NCI-H510A treated with DMSO at 0.1 percent for 48 hours (cell line): ENCODE measurements around the gene PDPR.
"Not testable (repeated sequence)": the region's sequence is repeated elsewhere in the genome, so short reads cannot be mapped to it uniquely, and the experiment has no call there.

Source experiments
- DNase-seq: peaks from one replicate; lab custom pipeline; 2025; lab: John Stamatoyannopoulos, UW

PDPR gene

DNA sequence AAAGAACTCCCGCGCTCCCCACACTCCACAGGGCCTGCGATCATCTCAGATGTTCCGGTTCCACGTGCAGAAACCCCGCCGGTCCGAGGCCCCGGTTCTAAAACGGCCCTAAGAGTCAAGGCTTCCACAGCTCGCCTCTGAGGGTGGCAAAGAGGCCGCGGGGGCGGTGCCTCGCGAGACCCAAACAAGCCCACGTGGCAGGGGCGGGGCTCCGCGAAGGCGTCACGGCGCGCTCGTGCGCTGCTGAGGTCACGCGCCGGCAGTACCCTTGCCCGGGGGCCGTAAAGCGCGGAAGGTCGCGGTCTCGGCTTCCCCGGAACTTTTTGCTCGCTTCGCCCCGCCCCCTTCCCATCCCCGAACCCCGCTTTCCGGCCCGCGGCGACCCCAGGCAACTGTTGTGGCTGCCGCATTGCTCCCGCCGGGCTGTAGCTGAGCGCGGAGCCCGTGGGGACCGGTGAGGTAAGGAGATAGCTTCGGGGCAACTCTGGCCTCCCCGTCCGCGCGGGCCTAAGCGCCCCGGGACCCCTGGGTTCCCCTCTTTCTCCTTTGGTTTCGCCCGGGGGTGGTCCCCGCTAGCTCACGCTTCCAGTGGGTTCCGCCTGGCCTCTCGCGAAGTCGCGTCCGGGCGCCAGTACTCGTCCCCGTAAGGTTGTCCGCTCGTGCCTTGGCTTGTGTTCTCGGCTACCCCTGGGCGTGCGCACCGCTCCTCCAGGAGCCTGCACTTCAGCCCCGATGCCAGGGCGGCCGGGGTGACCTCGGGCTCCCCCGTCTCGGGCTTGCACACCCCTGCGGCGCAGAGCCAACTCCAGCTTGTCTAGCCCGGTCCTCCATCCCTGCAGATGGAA, at the start of gene PDPR:
TSS of gene PDPR (plus strand) at position 351 of the 845 bp plus-strand sequence. CDS start 6,161 bp downstream, outside the sequence.
- DNase-seq, result peak; percentile 72

- DNase-seq, result not testable (repeated sequence)
Measured at GRCh38 chr16:70064841-70065370, 49.2 kb upstream of the PDPR start.

DNA sequence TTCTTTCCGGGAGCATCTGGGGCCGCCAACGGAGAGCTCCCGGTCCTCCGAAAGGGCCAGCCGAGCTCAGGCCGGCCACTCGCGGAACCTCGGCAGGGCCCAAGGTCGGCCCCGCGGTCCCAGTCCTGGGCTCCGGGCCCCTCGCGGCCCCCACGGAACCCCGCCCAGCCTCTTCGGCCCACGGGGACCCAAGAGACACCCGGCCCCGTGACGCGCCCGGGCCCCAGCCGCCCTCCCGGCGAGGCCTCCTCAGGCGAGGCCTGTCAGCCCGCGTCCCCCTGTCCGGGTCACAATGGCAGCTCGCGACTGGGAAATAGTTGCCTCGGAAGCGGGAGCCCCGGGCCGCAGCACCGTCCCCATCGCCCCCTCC, 48.8 kb upstream of the PDPR start:
- DNase-seq, result not testable (repeated sequence)

DNA sequence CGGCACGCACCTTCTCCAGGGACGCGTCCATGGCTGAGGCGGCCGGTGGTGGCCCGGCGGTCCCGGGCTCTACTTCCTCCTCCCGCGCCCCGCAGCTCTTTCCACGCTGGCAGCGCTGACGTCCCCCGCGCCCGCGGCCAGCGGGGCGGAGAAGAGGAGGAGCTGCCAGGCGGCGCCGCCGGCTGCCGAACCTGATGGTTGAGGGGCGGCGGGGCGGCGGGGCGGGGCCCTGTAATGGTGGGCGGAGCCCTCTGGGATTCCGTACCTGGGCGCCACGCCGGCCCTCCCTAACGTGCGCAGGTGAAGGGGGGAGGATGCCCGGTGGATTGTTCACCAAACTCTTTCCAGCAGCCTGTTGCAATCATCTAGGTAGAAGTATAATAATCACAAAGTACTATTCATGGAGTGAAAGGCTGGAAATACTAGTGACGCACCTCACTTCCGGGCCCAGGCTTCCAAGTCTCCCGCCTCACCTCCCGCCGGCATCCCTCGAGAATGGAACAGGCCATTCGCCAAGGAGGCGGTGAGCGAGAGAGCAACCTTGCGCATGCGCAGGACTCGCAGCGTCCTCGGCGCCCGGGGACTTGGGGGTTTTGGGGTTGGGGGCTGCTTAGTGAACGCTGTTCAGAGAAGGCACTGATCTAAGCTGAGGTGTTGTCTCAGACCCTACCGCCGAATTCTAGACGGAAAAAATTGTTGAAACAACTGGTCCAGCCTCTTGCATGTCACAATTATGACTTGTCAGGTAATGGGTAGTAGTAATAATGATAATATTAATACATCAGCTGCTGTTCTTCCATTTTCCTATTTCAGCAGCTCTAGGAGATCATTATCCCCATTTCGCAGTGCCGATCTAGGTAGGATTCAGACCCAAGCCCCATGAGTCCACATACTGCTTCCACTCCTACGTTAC, 48.1 kb upstream of the PDPR start:
- peak; percentile 87 for DNase-seq

DNA sequence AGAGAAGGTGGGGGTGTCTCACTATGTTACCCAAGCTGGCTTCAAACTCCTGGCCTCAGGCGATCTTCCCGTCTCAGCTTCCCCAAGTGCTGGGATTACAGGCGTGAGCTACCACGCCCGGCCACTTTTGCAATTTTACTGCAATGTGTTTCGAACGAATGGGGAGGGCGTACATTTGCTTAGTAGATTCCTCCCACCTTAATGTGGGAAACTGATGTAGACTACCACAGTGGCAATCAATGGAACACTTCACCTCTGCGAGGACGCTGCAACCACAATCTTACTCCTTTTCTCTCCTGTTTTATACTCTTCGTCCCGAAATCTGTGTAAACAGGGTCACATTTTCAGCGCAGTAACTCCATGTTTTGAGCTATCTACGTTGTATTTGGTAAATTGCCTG, 47.4 kb upstream of the PDPR start:
- DNase-seq, result not testable (repeated sequence)

DNA sequence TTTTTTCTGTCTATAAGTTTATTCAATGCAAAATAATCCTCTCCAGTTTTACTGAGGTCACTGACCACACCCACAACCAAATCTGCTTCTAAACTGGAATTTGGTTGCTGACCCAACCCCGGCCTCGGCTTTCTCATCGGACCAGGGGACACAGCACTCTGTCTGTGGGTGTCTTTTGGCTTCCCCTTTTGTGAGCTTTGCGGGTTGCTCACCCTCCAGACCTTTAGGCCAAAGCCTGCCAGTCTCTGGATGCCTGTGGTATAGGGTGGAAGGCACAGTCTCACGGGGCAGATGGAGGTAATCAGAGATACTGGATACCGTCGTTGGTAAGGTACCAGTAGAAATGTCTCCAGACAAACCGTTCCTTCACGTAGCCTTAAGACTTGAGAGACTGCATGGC, 35.1 kb upstream of the PDPR start:
- not testable (repeated sequence) for DNase-seq

GRCh38 chr16:70081219-70081618, 32.9 kb upstream of the PDPR start:
- not testable (repeated sequence) for DNase-seq

GRCh38 chr16:70083931-70084330, 30.2 kb upstream of the PDPR start:
- not testable (repeated sequence) for DNase-seq

GRCh38 chr16:70088160-70088559, 26.0 kb upstream of the PDPR start:
- not testable (repeated sequence) for DNase-seq

- not testable (repeated sequence) for DNase-seq
Measured at GRCh38 chr16:70088877-70089276, 25.3 kb upstream of the PDPR start.

DNA sequence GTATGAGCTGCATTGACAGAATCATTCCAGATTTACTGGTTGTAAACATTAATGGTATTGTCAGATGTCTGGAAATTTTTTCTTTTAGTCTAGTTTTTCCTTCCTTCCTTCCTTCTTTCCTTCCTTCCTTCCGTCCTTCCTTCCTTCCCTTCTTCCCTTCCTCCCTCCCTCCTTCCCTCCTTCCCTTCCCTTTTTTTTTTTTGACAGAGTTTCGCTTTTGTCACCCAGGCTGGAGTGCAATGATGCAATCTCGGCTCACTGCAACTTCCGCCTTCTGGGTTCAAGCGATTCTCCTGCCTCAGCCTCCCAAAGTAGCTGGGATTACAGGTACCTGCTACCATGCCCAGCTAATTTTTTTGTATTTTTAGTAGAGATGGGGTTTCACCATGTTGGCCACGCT, 24.8 kb upstream of the PDPR start:
- DNase-seq, result not testable (repeated sequence)

DNA sequence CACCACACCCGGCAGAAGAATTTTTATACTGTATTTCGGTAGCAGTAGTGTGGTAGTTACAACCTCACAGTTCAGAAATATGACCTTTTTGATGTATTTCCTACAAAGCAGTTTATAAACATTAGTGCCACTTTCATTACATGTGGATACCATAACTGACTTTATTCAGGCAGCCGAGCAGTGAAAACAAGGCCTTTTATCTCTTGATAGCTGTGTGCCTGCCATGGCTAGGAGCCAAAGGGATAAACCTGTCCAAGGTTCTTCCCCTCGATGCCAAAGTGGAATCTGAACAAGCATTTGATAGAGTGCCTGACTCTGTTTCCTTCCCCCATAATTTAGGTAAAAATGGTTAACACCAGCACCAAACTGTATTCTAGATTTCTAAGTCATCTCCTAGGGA, 23.0 kb upstream of the PDPR start:
- DNase-seq, result not testable (repeated sequence)

GRCh38 chr16:70094096-70094495, 20.0 kb upstream of the PDPR start:
- DNase-seq, result not testable (repeated sequence)

DNA sequence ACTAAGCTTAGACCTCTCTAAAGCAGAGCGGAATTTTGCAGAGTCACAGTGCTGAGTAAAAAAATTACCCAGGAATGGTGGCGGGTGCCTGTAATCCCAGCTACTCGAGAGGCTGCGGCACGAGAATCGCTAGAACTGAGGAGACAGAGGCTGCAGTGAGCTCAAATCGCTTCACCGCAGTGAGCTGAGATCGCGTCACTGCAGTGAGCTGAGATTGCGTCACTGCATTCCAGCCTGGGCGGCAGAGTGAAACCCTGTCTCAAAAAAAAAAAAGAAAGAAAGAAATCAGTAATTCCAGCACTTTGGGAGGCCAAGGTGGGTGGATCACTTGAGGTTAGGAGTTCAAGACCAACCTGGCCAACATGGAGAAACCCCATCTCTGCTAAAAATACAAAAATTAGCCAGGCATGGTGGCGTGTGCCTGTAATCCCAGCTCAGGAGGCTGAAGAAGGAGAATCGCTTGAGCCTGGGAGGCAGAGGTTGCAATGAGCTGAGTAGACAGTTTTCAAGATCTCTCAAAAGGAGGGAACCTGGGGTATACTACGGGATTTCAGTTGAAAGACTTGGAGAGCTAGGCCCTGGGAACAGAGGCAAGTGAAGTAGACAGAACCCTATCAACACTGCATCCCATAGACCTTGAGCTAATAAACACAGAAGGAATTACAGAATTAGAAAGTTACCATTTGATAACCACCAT, 4.4 kb upstream of the PDPR start:
- DNase-seq, result not testable (repeated sequence)

- not testable (repeated sequence) for DNase-seq
Measured at GRCh38 chr16:70112162-70112561, 2.0 kb upstream of the PDPR start.

GRCh38 chr16:70113599-70113981, 542 bp upstream of the PDPR start:
- DNase-seq, result not testable (repeated sequence)

- DNase-seq, result not testable (repeated sequence)
Measured at GRCh38 chr16:70118354-70118753, 4.2 kb downstream of the PDPR start.

GRCh38 chr16:70118776-70119175, 4.6 kb downstream of the PDPR start:
- not testable (repeated sequence) for DNase-seq

DNA sequence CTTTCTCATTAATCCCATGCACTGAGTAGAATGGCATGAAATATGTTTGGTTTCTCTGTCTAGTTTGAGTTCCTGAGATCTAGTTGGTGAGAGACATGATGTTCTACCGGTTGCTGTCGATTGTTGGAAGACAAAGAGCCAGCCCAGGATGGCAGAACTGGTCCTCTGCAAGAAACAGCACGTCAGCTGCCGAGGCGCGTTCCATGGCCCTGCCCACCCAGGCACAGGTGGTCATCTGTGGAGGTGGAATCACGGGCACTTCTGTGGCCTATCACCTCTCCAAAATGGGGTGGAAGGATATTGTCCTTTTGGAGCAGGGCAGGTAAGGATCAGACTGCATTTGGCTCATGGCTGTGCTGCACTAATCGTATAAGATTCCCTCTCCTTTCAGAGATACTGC, 6.3 kb downstream of the PDPR start:
- DNase-seq, result not testable (repeated sequence)

DNA sequence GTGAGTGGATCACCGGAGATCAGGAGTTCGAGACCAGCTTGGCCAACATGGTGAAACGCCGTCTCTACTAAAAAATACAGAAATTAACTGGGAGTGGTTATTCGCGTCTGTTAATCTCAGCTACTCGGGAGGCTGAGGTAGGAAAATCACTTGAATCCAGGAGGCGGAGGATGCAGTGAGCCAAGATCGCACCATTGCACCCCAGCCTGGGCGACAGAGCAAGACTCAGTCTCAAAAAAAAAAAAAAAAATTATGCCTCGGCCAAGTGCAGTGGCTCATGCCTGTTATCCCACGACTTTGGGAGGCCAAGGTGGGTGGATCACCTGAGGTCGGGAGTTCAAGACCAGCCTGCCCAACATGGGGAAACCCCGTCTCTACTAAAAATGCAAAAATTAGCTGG, 9.7 kb downstream of the PDPR start:
- not testable (repeated sequence) for DNase-seq

GRCh38 chr16:70126226-70126625, 12.1 kb downstream of the PDPR start:
- not testable (repeated sequence) for DNase-seq

DNA sequence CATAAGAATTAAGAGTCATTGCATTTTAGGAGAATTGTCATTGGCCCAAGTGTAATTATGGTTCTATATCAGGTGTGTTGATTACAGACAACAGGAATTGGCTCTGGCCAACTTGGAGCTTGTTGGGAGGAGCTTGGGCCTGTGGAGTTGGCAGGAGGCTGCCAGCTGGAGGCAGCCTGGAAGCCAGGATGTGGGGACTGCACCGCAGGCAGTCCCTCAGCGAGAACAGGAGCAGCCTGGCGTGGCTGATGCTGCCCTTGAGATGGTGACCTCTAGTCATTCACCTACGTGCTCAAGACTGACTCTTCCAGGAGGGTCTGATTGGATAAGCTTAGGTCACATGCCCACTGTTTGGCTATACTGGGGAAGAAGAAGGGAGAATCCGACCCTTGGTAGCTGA, 13.6 kb downstream of the PDPR start:
- not testable (repeated sequence) for DNase-seq
